OCI-LY1 (cell line): ENCODE data around the gene DENND10.

Experiments
- CTCF ChIP-seq: fragments of 200-600 bp; sonication (generic), shearing (Covaris generic); IDR thresholded peaks from 2 replicates; pipeline ENCODE4 v1.5.1; 2017; ENCODE audit warnings: mild to moderate bottlenecking, antibody characterized with exemption, low read length, moderate library complexity, mixed read lengths
- EZH2 ChIP-seq: fragments of 200-600 bp; sonication (generic), shearing (Covaris generic); IDR thresholded peaks from 2 replicates; pipeline ENCODE4 v1.8.0; 2017; ENCODE audit warnings: borderline replicate concordance, mixed run types, mild to moderate bottlenecking, antibody characterized with exemption, low read length, moderate library complexity, mixed read lengths

DNA sequence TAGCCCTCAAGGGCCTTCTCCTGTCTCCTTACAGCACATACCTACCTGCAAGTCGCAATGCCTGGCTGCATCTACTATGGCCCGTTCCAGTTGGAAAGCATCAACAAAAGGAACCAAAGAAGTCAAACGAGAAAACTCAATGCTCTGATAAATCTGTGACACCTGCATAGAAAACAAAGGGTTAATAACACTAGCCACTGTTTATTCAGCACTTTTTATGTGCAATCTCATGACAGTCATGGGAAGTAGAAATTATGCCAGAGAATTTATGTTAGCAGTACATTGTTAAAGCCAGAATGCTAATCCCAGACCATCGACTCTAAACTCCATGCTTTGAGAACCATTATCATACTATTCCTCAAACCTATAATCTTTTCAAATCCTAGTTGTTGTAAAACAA lies 44.4 kb upstream of the DENND10 start:
- TF ChIP-seq CTCF (no peak), EZH2 (no peak)
